LNCAP (cell line): ENCODE results near the gene PHACTR2.

Experiments used
- TF ChIP-seq, protein P1 (sequence below): fragments of 450-650 bp; IDR thresholded peaks from 2 replicates; pipeline ENCODE4 v1.5.1; 2017; ENCODE audit warnings: mild to moderate bottlenecking

The PHACTR2 gene

GRCh38 chr6:143677891-143678791, at the start of gene PHACTR2:
Gene PHACTR2 (plus strand): TSS chr6:143677965. CDS start chr6:143678164, 199 bp downstream.
- TF ChIP-seq, protein P1, sequence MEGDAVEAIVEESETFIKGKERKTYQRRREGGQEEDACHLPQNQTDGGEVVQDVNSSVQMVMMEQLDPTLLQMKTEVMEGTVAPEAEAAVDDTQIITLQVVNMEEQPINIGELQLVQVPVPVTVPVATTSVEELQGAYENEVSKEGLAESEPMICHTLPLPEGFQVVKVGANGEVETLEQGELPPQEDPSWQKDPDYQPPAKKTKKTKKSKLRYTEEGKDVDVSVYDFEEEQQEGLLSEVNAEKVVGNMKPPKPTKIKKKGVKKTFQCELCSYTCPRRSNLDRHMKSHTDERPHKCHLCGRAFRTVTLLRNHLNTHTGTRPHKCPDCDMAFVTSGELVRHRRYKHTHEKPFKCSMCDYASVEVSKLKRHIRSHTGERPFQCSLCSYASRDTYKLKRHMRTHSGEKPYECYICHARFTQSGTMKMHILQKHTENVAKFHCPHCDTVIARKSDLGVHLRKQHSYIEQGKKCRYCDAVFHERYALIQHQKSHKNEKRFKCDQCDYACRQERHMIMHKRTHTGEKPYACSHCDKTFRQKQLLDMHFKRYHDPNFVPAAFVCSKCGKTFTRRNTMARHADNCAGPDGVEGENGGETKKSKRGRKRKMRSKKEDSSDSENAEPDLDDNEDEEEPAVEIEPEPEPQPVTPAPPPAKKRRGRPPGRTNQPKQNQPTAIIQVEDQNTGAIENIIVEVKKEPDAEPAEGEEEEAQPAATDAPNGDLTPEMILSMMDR, result no peak

GRCh38 chr6:143629104-143630080, 48.4 kb upstream of the PHACTR2 start:
- TF ChIP-seq, protein P1, result no peak

- TF ChIP-seq, protein P1, result no peak
Observed at GRCh38 chr6:143632894-143633293, 44.9 kb upstream of the PHACTR2 start.

GRCh38 chr6:143634486-143634885, 43.3 kb upstream of the PHACTR2 start:
- TF ChIP-seq, protein P1, result no peak

- TF ChIP-seq, protein P1, result no peak
Observed at GRCh38 chr6:143637691-143638090, 40.1 kb upstream of the PHACTR2 start.

DNA sequence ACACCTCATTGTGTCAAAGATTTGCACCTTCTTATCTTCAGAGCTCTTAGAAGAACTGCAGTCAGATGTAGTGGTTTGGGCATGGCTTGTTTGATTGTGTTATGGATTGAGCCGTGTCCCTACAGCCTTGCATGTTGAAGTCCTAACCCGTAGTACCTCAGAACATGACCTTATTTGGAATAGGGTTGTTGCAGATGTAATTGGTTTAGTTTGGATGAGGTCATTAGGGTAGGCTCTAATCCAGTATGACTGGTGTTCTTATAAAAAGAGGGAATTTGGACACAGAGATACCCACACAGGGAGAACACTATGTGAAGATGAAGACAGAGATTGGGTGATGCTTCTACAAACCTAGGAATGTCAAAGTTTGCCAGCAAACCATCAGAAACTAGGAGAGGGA, 35.4 kb upstream of the PHACTR2 start:
- TF ChIP-seq, protein P1, result no peak

- TF ChIP-seq, protein P1, result no peak
Observed at GRCh38 chr6:143647191-143647590, 30.6 kb upstream of the PHACTR2 start.
